ENCODE results near the gene BPIFB4.

The BPIFB4 gene

DNA sequence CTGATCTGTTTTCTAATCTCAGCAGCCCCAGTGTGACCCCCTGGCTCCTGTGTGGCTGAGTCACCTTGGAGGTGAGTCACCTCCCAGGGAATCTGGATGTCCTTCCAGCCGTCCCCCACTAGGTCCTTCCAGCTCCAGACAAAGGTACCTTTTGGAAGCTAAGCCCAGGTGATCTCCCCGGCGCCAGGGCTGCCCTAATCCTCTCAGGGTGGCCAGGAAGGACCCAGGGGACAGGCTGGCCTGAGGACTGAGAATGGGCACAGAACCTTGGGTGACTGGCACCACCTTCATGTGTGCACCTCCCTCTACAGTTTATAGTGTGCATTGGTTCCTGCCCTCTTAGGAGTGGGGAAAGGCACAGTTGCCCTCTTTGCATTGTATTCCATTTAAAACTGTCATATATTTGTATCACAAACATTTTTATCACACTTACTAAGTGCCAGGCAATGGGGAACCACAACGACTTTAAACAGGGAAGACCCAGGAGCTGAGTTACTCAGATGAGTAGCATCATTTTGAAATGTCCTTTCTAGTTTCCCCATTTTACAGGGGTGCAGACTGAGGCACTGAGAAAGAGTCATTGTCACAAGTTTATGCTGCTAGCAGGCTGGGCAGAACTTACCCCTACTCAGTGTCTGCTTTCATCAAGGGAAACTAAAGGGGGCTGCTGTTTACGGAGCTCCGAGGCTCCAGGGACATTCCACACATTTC lies 2.6 kb upstream of the BPIFB4 start:
- TF ChIP-seq, protein P1, sequence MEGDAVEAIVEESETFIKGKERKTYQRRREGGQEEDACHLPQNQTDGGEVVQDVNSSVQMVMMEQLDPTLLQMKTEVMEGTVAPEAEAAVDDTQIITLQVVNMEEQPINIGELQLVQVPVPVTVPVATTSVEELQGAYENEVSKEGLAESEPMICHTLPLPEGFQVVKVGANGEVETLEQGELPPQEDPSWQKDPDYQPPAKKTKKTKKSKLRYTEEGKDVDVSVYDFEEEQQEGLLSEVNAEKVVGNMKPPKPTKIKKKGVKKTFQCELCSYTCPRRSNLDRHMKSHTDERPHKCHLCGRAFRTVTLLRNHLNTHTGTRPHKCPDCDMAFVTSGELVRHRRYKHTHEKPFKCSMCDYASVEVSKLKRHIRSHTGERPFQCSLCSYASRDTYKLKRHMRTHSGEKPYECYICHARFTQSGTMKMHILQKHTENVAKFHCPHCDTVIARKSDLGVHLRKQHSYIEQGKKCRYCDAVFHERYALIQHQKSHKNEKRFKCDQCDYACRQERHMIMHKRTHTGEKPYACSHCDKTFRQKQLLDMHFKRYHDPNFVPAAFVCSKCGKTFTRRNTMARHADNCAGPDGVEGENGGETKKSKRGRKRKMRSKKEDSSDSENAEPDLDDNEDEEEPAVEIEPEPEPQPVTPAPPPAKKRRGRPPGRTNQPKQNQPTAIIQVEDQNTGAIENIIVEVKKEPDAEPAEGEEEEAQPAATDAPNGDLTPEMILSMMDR (IDR thresholded peaks at IDR 0.05; ENCODE audit: insufficient read depth, low read length, missing control alignments) = peak; percentile 21
- no peak overlapping the region for H3K4me3 ChIP-seq (ENCODE audit: low read depth, low read length)
- DNase-seq (ENCODE audit: low read depth, low spot score) = no peak
- POLR2A ChIA-PET = no interaction called here
- CTCF ChIA-PET = interaction anchor here (1.2 kb wide), 1 partner anchor 22 kb away, joined by 3 read pairs; no protein-coding TSS in a partner anchor

DNA sequence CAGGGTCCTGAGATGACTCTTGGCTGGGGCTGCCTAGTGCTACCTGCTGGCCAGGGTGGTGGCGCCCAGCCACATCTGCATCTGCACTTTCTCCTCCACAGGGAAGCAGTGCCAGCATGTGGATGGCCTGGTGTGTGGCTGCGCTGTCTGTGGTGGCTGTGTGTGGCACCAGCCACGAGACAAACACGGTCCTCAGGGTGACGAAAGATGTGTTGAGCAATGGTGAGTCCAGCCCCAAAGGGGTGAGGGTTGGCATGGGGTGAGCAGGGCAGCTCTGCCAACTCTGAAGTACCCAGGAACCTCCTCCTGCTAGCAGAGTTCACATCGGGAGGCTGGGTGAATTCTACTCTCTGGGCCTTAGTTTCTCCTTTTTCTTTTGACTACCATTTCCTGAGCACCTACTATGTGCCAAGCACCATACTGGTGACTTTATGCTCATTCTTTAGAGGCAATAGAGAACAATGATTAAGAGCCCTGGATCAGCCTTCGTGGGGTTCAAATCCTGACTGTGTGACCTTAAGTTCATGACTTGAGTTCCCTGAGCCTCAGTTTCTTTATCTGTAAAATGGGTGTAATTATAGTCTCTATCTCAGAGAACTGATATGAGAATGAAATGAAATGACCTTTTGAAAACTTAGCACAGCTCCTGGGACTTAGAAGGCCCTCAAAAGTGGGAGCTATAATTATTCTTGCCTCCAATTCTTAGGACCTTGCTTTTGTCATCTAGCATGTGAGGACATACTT lies 2.1 kb downstream of the BPIFB4 start:
- no peak for DNase-seq (ENCODE audit: low read depth, low spot score)
- TF ChIP-seq, protein P1 (IDR thresholded peaks at IDR 0.05; ENCODE audit: insufficient read depth, low read length, missing control alignments) = no peak
- H3K4me3 ChIP-seq (ENCODE audit: low read depth, low read length) = no peak overlapping the region
- POLR2A ChIA-PET = no interaction called here
- CTCF ChIA-PET = no interaction called here

DNA sequence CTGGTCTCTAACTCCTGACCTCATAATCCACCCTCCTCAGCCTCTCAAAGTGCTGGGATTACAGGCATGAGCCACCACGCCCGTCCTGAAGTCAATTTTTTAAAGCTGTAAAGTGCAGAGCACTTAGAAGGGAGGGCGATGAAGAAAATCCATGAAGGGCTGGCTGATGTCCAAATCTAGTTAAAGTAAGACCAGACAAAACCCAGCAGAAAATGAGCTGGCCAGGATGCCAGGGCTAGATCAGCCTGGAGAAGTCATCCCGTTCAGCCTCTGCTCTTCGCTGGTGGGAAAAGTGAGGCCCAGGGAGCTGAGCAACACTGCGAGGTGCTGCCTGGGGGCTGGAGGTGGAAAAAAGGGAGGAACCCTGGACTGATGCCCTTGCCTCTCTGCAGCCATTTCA lies 3.1 kb downstream of the BPIFB4 start:
- TF ChIP-seq, protein P1 (IDR thresholded peaks at IDR 0.05; ENCODE audit: insufficient read depth, low read length, missing control alignments) = no peak
- no peak overlapping the region for H3K4me3 ChIP-seq (ENCODE audit: low read depth, low read length)
- CTCF ChIA-PET = no interaction called here
- POLR2A ChIA-PET = no interaction called here
- DNase-seq (ENCODE audit: low read depth, low spot score) = no peak

DNA sequence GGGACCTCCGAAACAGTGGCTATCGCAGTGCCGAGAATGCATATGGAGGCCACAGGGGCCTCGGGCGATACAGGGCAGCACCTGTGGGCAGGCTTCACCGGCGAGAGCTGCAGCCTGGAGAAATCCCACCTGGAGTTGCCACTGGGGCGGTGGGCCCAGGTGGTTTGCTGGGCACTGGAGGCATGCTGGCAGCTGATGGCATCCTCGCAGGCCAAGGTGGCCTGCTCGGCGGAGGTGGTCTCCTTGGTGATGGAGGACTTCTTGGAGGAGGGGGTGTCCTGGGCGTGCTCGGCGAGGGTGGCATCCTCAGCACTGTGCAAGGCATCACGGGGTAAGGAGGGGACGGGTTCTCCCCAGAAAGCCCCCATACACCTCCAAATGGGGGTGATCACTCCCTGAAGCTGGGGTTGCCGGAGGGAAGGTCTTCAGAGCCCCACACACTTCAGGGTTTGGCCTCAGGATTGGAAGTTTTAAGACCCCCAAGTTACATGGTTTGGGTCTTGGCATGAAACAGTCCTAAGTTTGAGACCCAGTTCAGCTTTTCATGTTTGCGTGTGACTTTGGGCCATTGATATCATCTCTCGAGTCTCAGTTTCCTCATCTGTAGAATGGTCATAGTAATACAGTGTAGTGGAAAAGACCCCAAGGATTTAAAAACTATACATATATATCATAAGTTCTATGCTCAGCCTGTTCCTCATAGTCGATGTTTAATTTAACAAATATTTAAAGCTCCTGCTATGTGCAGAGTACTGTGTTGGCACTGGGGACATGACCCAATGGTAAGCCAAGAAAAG lies 4.3 kb downstream of the BPIFB4 start:
- TF ChIP-seq, protein P1 (IDR thresholded peaks at IDR 0.05; ENCODE audit: insufficient read depth, low read length, missing control alignments) = no peak
- H3K4me3 ChIP-seq (ENCODE audit: low read depth, low read length) = no peak overlapping the region
- CTCF ChIA-PET = interaction anchor here (1.8 kb wide), 1 partner anchor 13 kb away, joined by 4 read pairs; no protein-coding TSS in a partner anchor
- POLR2A ChIA-PET = no interaction called here
- DNase-seq (ENCODE audit: low read depth, low spot score) = no peak

DNA sequence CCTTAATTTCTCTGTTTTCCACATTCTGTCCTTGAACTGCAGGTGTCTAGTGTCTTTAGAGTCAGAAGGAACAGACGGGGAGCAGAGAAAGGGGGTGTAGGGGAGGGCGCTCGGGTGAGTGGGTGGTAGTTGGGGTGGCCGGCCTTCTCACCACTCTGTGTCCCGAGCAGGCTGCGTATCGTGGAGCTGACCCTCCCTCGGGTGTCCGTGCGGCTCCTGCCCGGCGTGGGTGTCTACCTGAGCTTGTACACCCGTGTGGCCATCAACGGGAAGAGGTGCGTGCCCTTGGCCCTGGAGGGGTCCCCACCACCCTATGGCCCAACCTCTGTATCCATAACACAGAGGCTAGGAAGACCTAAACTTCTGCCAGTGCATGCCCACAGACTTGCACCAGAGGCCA lies 5.3 kb downstream of the BPIFB4 start:
- no peak overlapping the region for H3K4me3 ChIP-seq (ENCODE audit: low read depth, low read length)
- DNase-seq (ENCODE audit: low read depth, low spot score) = no peak
- ChIA-PET CTCF (interaction anchor here (1.8 kb wide), 1 partner anchor 12 kb away, joined by 4 read pairs; no protein-coding TSS in a partner anchor), POLR2A (no interaction called here)
- TF ChIP-seq, protein P1 (IDR thresholded peaks at IDR 0.05; ENCODE audit: insufficient read depth, low read length, missing control alignments) = no peak
